HG03469 (cell line): ENCODE measurements around the gene TROAP.

Experiments
- ATAC-seq: cut with Tn5 transposase; IDR thresholded peaks from one replicate; pipeline ENCODE4 v1.9.1; 2021; ENCODE audit warnings: mild to moderate bottlenecking, moderate library complexity, moderate number of reproducible peaks; ENCODE audit not compliant: unreplicated experiment

Gene TROAP

GRCh38 chr12:49342066-49342913, 19.2 kb downstream of the TROAP start:
- peak; percentile 41 for ATAC-seq

GRCh38 chr12:49342914-49343731, 20.1 kb downstream of the TROAP start:
- no peak for ATAC-seq

GRCh38 chr12:49344486-49345050, 21.5 kb downstream of the TROAP start:
- ATAC-seq, result no peak

GRCh38 chr12:49345051-49345824, 22.2 kb downstream of the TROAP start:
- no peak for ATAC-seq

- no peak for ATAC-seq
Observed at GRCh38 chr12:49345825-49346658, 23.0 kb downstream of the TROAP start.

- no peak for ATAC-seq
Observed at GRCh38 chr12:49346659-49347310, 23.7 kb downstream of the TROAP start, which contains the start of gene DNAJC22. Gene DNAJC22 (plus strand): TSS chr12:49346888. CDS start chr12:49348873, 1,985 bp downstream.

GRCh38 chr12:49347311-49348193, 24.5 kb downstream of the TROAP start:
- ATAC-seq, result no peak

- ATAC-seq, result no peak
Observed at GRCh38 chr12:49348781-49349180, 25.7 kb downstream of the TROAP start.

GRCh38 chr12:49349266-49349665, 26.2 kb downstream of the TROAP start:
- no peak for ATAC-seq

GRCh38 chr12:49352351-49352750, 29.3 kb downstream of the TROAP start:
- ATAC-seq, result no peak

GRCh38 chr12:49355913-49356312, 32.9 kb downstream of the TROAP start:
- no peak for ATAC-seq

- ATAC-seq, result no peak
Observed at GRCh38 chr12:49357103-49357678, 34.1 kb downstream of the TROAP start.

GRCh38 chr12:49358483-49359141, 35.6 kb downstream of the TROAP start:
- no peak for ATAC-seq

GRCh38 chr12:49359671-49360070, 36.6 kb downstream of the TROAP start:
- ATAC-seq, result no peak

- ATAC-seq, result no peak
Observed at GRCh38 chr12:49362077-49362476, 39.0 kb downstream of the TROAP start.

- no peak for ATAC-seq
Observed at GRCh38 chr12:49364989-49365388, 41.9 kb downstream of the TROAP start.

- no peak for ATAC-seq
Observed at GRCh38 chr12:49365542-49365941, 42.5 kb downstream of the TROAP start.
